MM.1S (cell line): ENCODE data around the gene P4HTM.

Experiments used
- DNase-seq: peaks from one replicate; pipeline ENCODE4 v3.0.0-alpha.2; 2015
- H2AFZ ChIP-seq: fragments of 300-600 bp; sonication (generic); 2 replicates; pipeline ENCODE4 v1.6.0; 2016; ENCODE audit warnings: antibody characterized with exemption, low read length
- H3F3A ChIP-seq: fragments of 300-600 bp; sonication (generic); 2 replicates; pipeline ENCODE4 v1.6.1; 2016; ENCODE audit warnings: mild to moderate bottlenecking, antibody characterized with exemption, low read length, moderate library complexity, mixed read lengths; ENCODE audit not compliant: insufficient read depth
- H3K27ac ChIP-seq: fragments of 300-600 bp; sonication (generic); 2 replicates; pipeline ENCODE4 v1.5.1; 2016; ENCODE audit warnings: mild to moderate bottlenecking, low read length
- H3K27me3 ChIP-seq: fragments of 300-600 bp; sonication (generic); replicated peaks from 2 replicates; pipeline ENCODE4 v1.6.0; 2016; ENCODE audit warnings: low read length; ENCODE audit not compliant: insufficient read depth
- H3K36me3 ChIP-seq: fragments of 300-600 bp; sonication (generic); replicated peaks from 2 replicates; pipeline ENCODE4 v1.6.1; 2016; ENCODE audit warnings: mild to moderate bottlenecking, low read length, mixed read lengths; ENCODE audit not compliant: insufficient read depth
- H3K4me1 ChIP-seq: fragments of 300-600 bp; sonication (generic); 2 replicates; pipeline ENCODE4 v1.6.1; 2016; ENCODE audit warnings: low read length, mixed read lengths
- H3K4me2 ChIP-seq: fragments of 300-600 bp; sonication (generic); 2 replicates; pipeline ENCODE4 v1.6.0; 2016; ENCODE audit warnings: low read depth, low read length
- H3K4me3 ChIP-seq: fragments of 300-600 bp; sonication (generic); 2 replicates; pipeline ENCODE4 v1.5.1; 2016; ENCODE audit warnings: low read length, mixed read lengths
- H3K79me2 ChIP-seq: fragments of 300-600 bp; sonication (generic); 2 replicates; pipeline ENCODE4 v1.6.1; 2016; ENCODE audit warnings: mixed run types, low read length, mixed read lengths
- H3K9ac ChIP-seq: fragments of 300-600 bp; sonication (generic); 2 replicates; pipeline ENCODE4 v1.6.1; 2016; ENCODE audit warnings: low read length, mixed read lengths
- H3K9me2 ChIP-seq: fragments of 300-600 bp; sonication (generic); replicated peaks from 2 replicates; pipeline ENCODE4 v1.6.1; 2016; ENCODE audit warnings: mild to moderate bottlenecking, low read length, mixed read lengths; ENCODE audit not compliant: insufficient read depth
- H3K9me3 ChIP-seq: fragments of 300-600 bp; sonication (generic); replicated peaks from 2 replicates; pipeline ENCODE4 v1.6.1; 2016; ENCODE audit warnings: mild to moderate bottlenecking, low read length, mixed read lengths; ENCODE audit not compliant: insufficient read depth
- H4K20me1 ChIP-seq: fragments of 300-600 bp; sonication (generic); 2 replicates; pipeline ENCODE4 v1.6.1; 2016; ENCODE audit warnings: mild to moderate bottlenecking, low read length, moderate library complexity, mixed read lengths; ENCODE audit not compliant: insufficient read depth
- EZH2 ChIP-seq: fragments of 300-600 bp; sonication (generic); optimal IDR thresholded peaks from 2 replicates; pipeline ENCODE3; 2017; ENCODE audit warnings: low read depth, mild to moderate bottlenecking, antibody characterized with exemption, low read length, mixed read lengths
- EZH2phosphoT487 ChIP-seq: fragments of 300-600 bp; sonication (generic); IDR thresholded peaks from 2 replicates; pipeline ENCODE4 v1.6.1; 2018; ENCODE audit warnings: antibody characterized with exemption, low read length
- TF ChIP-seq, protein P1 (sequence below): fragments of 300-600 bp; sonication (generic); IDR thresholded peaks from 2 replicates; pipeline ENCODE4 v1.5.1; 2016; ENCODE audit warnings: antibody characterized with exemption, low read length, mixed read lengths

P4HTM gene, protein sequence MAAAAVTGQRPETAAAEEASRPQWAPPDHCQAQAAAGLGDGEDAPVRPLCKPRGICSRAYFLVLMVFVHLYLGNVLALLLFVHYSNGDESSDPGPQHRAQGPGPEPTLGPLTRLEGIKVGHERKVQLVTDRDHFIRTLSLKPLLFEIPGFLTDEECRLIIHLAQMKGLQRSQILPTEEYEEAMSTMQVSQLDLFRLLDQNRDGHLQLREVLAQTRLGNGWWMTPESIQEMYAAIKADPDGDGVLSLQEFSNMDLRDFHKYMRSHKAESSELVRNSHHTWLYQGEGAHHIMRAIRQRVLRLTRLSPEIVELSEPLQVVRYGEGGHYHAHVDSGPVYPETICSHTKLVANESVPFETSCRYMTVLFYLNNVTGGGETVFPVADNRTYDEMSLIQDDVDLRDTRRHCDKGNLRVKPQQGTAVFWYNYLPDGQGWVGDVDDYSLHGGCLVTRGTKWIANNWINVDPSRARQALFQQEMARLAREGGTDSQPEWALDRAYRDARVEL

DNA sequence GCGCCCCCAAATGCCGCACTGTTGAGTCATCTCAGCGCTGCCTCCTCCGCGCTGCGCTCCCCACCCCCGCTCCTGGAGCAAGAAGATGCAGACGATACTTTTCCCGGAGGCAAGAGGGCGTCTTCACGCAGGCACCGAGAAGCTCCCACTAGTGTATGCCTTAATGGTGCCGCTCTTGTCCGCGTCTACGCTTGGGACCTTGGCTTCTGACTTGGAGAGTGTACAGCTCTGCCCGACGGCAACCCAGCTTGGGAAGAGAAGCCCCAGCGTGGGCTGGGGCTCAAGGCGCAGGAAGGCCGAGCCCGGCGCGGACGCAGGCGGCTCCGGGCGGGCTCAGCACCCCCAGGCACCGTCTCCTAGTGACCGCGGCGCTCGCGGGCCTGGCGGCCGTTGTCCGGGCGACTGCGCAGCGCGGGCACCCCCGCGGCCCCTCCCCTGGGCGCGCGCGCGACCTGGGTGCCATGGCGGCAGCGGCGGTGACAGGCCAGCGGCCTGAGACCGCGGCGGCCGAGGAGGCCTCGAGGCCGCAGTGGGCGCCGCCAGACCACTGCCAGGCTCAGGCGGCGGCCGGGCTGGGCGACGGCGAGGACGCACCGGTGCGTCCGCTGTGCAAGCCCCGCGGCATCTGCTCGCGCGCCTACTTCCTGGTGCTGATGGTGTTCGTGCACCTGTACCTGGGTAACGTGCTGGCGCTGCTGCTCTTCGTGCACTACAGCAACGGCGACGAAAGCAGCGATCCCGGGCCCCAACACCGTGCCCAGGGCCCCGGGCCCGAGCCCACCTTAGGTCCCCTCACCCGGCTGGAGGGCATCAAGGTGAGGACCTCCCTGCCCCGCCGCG lies at the start of gene P4HTM:
Gene P4HTM (plus strand): TSS at position 446 of the 840 bp plus-strand sequence. CDS start 16 bp downstream, at position 462.
- Histone ChIP-seq H2AFZ (peak within 1 kb of the TSS; percentile 96), H3K27ac (peak within 1 kb of the TSS; percentile 70; the same call in 1 of the 2 replicates)
- DNase-seq, result peak; percentile 72

DNA sequence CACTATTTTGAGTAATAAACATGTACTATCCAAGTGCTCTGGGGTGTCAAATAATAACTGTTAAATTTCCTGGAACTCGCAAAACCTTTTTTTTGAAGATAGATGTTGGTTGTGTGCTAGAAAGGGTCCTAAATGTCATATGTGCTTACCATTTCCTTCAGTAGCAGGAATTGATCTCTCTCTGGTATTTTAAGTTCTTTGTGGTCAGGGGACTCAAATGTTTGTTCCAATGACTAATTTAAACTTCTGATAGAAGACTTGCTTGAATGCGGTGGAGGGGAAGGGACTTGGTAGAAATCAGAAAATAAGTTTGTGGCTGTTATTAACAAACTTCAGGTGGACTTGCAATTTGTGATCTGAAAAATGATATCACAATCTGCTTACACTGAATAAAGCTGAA lies 44.6 kb upstream of the P4HTM start:
- peak overlapping the region; percentile 17; the same call in 1 of the 2 replicates for H3K9ac ChIP-seq
- peak overlapping the region; percentile 0; the same call in 1 of the 2 replicates for H3K4me3 ChIP-seq
- H3K4me2 ChIP-seq, result peak overlapping the region; percentile 56
- no peaks in the 10 kb centered on the region for H3K36me3 ChIP-seq
- H3K27me3 ChIP-seq, result no peaks in the 10 kb centered on the region
- H3K4me1 ChIP-seq, result peaks cover 38% of the 10 kb centered on the region
- peak overlapping the region; percentile 69 for H3K27ac ChIP-seq
- H4K20me1 ChIP-seq, result no peaks in the 10 kb centered on the region
- no peaks in the 10 kb centered on the region for H3K9me3 ChIP-seq
- peaks cover 15% of the 10 kb centered on the region for H3F3A ChIP-seq
- peaks cover 61% of the 10 kb centered on the region for H3K79me2 ChIP-seq
- H2AFZ ChIP-seq, result no peak overlapping the region
- peak; percentile 7 for DNase-seq
- TF ChIP-seq, protein P1, sequence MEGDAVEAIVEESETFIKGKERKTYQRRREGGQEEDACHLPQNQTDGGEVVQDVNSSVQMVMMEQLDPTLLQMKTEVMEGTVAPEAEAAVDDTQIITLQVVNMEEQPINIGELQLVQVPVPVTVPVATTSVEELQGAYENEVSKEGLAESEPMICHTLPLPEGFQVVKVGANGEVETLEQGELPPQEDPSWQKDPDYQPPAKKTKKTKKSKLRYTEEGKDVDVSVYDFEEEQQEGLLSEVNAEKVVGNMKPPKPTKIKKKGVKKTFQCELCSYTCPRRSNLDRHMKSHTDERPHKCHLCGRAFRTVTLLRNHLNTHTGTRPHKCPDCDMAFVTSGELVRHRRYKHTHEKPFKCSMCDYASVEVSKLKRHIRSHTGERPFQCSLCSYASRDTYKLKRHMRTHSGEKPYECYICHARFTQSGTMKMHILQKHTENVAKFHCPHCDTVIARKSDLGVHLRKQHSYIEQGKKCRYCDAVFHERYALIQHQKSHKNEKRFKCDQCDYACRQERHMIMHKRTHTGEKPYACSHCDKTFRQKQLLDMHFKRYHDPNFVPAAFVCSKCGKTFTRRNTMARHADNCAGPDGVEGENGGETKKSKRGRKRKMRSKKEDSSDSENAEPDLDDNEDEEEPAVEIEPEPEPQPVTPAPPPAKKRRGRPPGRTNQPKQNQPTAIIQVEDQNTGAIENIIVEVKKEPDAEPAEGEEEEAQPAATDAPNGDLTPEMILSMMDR, result no peak
- TF ChIP-seq EZH2phosphoT487 (no peak), EZH2 (no peak)
- no peaks in the 10 kb centered on the region for H3K9me2 ChIP-seq

More for the DNA sequence above, at the start of gene P4HTM:
- TF ChIP-seq EZH2phosphoT487, result no peak
- TF ChIP-seq, protein P1, result peak; percentile 39
- Histone ChIP-seq H3K9me2 (no peaks in the 10 kb centered on the region), H3K79me2 (peaks cover 40% of the 10 kb centered on the region), H4K20me1 (no peaks in the 10 kb centered on the region), H3K36me3 (no peaks in the 10 kb centered on the region), H3K4me2 (peak within 1 kb of the TSS; percentile 97), H3K9ac (peak within 1 kb of the TSS; percentile 80), H3K4me1 (peaks cover 13% of the 10 kb centered on the region), H3K9me3 (no peaks in the 10 kb centered on the region), H3F3A (peaks cover 3% of the 10 kb centered on the region; the same call in 1 of the 2 replicates), H3K4me3 (peak within 1 kb of the TSS; percentile 92), H3K27me3 (no peaks in the 10 kb centered on the region)

DNA sequence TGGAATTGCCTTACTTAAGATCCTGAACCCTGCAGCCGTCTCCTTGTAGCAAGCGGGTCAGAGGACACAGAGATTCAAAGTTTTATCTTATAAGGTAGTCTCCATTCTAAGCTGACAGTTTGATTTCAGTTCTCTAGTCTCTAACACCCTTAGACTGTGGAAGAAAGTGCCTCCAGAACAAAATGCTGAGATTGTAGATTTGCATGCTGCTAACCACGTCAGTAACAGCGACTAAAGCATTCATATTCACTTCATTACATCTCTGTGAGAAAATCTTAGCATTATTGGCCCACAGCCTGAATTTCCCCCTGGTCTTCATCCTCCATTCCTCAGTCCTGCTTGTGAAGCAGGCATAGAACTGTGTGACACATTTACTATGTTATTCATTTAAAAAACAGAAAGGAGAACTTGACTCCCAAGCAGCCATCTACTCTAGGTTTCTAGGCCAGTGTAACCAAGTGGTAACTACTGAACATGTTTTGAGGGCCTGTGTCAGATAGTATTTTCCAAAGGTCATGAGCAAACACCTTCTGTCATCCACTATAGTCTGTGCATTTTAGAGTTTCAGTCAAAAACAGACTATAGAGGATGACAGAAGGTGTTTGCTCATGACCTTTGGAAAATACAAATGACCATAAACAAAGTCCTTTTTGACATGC lies 44.0 kb upstream of the P4HTM start:
- Histone ChIP-seq H3K27ac (peak overlapping the region; percentile 69), H3K9ac (peak overlapping the region; percentile 17; the same call in 1 of the 2 replicates)

More for the DNA sequence above, 44.0 kb upstream of the P4HTM start:
- Histone ChIP-seq H3F3A (peaks cover 15% of the 10 kb centered on the region), H3K9me3 (no peaks in the 10 kb centered on the region), H3K4me1 (peaks cover 38% of the 10 kb centered on the region), H3K36me3 (no peaks in the 10 kb centered on the region), H3K4me3 (no peak overlapping the region), H2AFZ (no peak overlapping the region), H3K79me2 (peaks cover 66% of the 10 kb centered on the region), H3K9me2 (no peaks in the 10 kb centered on the region), H4K20me1 (no peaks in the 10 kb centered on the region), H3K27me3 (no peaks in the 10 kb centered on the region), H3K4me2 (peak overlapping the region; percentile 56)
- TF ChIP-seq, protein P1, result no peak
- TF ChIP-seq EZH2phosphoT487 (no peak), EZH2 (no peak)
- DNase-seq, result peak; percentile 56
